HL-60/S4 (cell line): ENCODE results near the gene SMIM28.

Experiments used
- in situ Hi-C: fragments of 300-500 bp; cut with MboI; formaldehyde crosslinking; loops from 2 replicates; pipeline ENCODE4 v1.14.3; 2022; ENCODE audit warnings: low sequenced_read_pairs

Gene SMIM28

GRCh38 chr6:138403801-138404665 is 26.3 kb downstream of the SMIM28 start, which contains the start of gene HEBP2:
Gene HEBP2, plus strand, starts transcription at chr6:138404223. Its CDS starts 273 bp downstream, at chr6:138404496.
- in situ Hi-C loops: no loop called here

- in situ Hi-C loops: no loop called here
Observed at GRCh38 chr6:138404666-138405337, 27.1 kb downstream of the SMIM28 start.

DNA sequence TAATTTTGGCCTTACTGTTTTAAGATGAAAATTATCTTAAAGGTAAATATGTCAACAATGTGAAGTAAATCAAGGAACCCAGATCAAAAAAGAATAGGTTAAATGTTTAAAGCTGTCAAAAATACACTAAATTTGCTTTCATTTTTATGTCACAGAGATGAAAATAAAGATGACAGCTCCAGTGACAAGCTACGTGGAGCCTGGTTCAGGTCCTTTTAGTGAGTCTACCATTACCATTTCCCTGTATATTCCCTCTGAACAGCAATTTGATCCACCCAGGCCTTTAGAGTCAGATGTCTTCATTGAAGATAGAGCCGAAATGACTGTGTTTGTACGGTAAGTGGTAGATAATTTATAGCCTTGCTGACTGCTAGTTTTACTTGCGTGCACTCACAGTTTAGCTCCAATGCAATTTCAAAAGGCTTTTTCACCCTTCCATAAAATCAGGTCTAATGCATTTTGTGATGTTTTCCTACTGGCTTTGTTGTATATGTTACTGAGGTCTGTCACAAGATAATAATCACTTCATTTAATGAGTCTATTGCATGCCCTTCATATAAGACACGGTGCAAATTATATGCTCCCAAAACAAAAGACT is 28.2 kb downstream of the SMIM28 start:
- in situ Hi-C loops: no loop called here

GRCh38 chr6:138406443-138406842 is 28.7 kb downstream of the SMIM28 start:
- in situ Hi-C loops: no loop called here

DNA sequence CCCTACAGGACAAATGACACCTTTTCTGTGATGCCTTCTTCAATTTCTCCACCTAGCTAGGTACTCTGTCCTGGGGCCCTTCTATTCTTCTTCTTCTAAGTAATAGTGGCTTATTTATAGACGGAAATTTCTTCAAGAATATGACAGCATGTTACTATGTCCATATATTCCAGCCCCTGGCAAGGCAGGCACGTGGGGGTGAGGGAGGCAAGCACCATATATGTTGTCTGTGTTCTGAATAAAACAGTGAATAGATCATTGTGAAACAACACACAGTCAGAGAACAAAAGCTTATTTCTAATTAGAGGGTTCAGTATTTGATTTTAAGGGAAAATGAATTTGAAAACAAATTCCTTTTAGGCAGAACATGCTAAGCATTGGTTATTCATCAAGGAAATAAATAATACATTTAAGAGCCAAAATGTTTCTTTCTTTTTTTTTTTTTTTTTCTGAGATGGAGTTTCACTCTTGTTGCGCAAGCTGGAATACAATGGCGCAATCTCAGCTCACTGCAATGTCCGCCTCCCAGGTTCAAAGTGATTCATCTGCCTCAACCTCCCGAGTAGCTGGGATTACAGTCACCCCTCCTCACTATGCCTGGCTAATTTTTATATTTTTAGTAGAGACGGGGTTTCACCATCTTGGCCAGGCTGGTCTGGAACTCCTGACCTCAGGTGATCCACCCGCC is 32.5 kb downstream of the SMIM28 start:
- in situ Hi-C loops: no loop called here

DNA sequence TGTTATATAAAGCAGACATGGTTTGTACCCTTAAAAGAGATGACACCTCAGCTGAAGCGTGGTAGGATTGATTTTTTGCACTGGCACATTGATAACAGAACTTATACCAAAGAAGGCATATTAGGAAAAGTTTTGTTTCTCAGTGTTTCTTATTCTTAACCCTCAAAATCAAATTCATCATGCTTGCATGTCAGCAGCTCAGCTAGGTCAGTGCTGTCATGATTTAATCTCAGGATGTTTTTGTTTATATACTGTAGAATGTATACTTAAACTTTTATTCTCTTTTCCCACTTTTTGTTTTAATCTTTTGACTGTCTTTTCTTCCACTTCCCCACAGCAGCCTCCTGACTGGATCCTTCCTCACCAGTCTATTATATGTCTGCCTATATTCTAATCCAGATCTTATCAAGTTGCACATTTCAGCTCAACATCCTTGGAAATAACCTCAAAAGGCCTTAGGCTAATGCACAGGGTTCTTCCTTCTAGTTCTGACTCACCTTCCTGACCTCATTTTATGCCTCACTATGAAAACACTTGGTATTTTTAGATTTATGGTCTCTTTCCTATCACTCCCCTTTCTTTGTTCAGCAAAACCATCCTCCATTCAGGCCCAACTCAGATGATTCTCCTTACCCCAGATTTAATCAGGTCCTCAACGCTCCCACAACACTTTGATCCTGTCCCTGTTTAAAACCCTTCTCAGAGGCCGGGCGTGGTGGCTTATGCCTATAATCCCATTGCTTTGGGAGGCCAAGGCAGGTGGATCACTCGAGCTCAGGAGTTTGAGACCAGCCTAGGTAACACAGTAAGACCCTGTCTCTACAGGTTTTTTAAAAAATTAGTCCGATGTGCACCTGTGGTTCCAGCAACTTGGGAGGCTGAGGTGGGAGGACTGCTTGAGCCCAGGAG is 33.5 kb downstream of the SMIM28 start:
- in situ Hi-C loops: no loop called here

DNA sequence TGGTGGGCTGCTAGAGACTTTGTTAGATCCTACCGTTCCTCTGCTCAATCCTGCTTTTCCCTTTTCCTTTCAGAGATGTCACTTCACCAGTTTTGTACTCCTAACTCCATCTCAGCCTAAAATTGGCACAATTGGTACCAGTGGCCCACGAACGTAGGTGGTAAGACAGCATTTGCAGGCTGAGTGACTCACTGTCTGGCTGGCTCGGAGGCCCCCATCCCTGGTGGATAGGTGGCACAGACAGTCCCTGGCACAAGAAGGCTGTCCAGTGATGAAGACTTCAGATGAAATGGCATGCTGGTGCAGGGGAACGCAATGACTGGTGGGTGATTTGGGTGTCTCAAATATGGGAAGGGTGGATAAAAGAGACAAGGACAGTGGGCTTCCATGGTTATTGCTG is 37.4 kb downstream of the SMIM28 start:
- in situ Hi-C loops: no loop called here

DNA sequence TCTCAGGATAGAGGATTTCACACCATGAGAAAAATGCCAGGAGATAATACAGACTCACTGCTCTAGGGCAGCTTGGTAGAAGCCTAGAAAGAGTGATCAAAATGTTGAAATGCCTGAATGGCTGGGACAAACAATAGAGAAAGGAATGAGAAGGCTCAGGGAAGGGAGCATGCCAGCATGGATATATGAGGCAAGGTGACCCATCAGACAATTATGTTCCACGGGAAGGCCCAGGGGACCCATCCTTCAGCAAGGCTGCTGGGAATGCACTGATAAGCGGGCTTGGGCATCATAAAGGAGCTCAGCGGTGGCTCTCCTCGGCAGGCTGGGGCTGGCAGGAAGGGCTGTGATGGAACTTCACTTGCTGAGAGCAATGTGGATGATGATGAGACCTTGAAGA is 38.5 kb downstream of the SMIM28 start:
- in situ Hi-C loops: no loop called here

- in situ Hi-C loops: no loop called here
Observed at GRCh38 chr6:138417493-138418117, 39.9 kb downstream of the SMIM28 start.

DNA sequence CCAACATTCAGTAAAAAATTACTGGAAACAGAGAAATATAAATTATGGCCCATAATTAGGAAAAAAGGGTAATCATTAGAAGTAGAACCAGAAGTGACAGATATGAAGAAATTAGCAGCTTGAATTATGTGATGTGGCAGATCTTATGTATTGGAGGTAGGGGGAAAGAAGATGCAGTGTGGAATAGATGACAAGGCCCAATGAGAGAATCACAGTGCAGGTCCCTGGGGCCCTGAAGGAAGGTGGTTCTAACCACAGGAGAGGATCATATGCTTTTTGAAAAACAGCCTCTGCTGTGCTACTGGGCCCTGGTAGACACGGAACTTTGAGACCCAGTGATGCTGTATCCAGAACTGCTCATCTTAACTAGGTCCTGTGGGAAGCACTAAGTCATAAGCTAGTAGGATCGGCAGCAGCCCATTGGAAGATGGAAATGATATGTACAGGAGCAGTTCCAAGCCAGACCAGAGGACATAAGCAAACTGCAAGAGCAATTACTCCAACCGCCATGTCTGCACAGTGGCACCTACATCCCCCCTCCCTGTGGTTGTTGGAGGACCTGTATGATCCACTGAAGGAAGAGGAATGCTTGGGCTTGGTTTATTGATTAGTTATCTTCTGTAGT is 40.5 kb downstream of the SMIM28 start:
- in situ Hi-C loops: no loop called here

DNA sequence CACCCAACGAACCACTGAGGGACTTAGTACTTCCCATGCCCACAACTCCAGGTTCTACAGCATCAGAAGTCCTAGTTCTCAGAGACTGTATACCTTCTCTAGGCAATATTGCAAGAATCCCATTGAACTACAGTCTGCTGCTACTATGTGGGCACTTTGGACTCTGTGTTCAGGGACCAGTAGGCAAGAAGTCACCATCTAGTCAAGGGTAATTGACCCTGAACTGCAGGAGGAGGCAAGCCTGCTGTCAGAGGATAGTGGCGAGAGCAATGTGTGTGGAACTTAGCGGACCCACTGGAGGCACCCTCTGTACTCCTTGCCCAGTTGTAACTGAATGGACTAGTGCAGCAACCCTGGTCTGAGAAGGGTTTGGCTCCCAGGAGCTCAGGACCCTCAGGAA is 42.1 kb downstream of the SMIM28 start:
- in situ Hi-C loops: no loop called here

DNA sequence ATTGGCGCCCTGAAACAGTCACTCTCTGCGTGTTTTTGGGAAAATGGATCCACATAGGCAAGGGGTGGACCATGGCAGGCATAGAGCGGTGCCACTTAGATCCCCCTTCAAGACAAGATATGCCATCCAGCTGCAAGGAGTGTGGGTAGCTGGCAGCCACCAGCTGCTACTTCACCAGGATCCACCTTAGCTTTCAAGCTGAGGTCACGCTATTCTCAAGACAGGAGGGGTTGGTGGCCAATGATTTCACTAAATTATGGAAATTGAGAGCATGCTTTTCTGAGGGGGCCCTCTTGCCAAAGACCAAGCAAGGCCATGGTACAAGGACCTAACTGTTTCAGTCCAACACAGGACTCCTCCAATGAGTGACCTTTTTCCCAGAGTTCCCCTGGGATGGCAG is 42.7 kb downstream of the SMIM28 start:
- in situ Hi-C loops: no loop called here

DNA sequence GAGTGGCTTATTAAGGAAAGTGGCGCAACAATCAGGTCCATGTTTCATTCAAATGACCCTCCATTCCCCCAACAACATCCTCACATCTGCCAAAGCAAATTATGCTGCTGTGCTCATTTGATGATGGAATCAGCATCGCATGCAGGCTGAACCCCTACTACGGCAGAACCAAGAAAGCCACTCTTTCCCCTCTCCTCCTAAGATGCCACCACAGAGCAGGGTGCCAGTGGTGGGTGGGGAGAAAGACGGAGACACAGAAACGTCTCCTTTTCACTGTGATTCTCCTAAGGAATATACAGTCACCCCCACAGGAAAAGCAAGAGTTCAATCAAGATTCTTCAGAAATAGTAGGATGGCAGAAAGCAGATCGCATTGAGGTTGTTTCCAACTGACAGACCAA is 43.4 kb downstream of the SMIM28 start:
- in situ Hi-C loops: no loop called here

GRCh38 chr6:138421608-138422007 is 43.9 kb downstream of the SMIM28 start:
- in situ Hi-C loops: no loop called here

- in situ Hi-C loops: no loop called here
Observed at GRCh38 chr6:138422861-138423260, 45.2 kb downstream of the SMIM28 start.

GRCh38 chr6:138424004-138424904 is 46.5 kb downstream of the SMIM28 start:
- in situ Hi-C loops: no loop called here

DNA sequence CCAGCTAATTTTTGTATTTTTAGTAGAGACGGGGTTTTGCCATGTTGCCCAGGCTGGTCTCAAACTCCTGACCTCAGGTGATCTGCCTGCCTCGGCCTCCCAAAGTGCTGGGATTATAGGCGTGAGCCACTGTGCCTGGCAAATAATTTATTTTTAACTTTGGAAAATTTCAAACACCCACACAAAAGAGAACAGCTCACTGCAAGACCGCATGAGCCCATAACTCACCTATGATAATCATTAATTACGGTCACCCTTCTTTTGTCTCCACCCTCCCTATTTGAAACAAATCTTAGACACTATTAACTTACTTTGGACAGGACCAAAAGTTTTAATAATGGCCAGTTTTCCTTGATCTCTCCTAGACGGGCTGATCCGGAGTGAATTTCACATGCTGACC is 47.6 kb downstream of the SMIM28 start:
- in situ Hi-C loops: loop anchor here (25.0 kb wide), 1 partner anchor 337 kb away; the partner anchor contains the start of gene CCDC28A

GRCh38 chr6:138426500-138427123 is 48.9 kb downstream of the SMIM28 start:
- in situ Hi-C loops: loop anchor here (25.0 kb wide), 1 partner anchor 336 kb away; the partner anchor contains the start of gene CCDC28A
